ENCODE data around the gene TBC1D13. TPM values are rescaled to one million over a fixed set of nuclear protein-coding genes. Genes with fewer than 3 reads are reported as not detected.
A peak's percentile ranks its signal among the peaks of the same experiment; 100 is the strongest.
"Not testable (repeated sequence)": the region's sequence is repeated elsewhere in the genome, so short reads cannot be mapped to it uniquely, and the experiment has no call there.

TBC1D13 gene
- total and polyA plus RNA-seq, 7 experiments from 2014 or later: 18.6 to 43.5 (median 24.9) TPM

DNA sequence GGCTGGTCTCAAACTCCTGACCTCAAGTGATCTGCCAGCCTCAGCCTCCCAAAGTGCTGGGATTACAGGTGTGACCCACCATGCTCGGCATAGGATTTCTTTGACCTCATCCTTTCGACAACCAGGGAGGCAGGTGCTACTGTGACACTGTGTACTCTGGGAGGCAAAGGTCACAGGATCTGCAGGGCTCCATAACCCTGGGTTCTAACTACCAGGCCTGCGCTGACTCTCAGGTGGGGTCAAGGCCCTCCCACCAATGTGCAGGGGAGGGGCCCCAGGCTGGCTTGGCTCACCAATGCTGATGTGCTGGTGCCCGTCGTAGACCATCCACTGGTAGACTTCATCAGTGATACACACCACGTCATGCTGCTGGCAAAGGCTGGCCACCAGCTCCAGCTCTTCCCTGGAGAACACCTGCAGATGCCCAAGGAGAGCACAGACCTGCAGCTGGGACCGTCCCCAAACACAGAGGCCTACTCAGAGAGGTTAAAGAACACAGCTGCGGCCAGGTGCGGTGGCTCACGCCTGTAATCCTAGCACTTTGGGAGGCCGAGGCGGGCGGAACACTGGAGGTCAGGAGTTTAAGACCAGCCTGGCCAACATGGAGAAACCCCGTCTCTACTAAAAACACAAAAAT lies 49.6 kb downstream of the TBC1D13 start:
- no peak overlapping the region for H3K27ac ChIP-seq (ENCODE audit: low read depth, low read length)
- H3K27me3 Mint-ChIP-seq: no peaks in the 10 kb centered on the region
- DNase-seq: no peak
- no peaks in the 10 kb centered on the region for H3K9me3 ChIP-seq (ENCODE audit: control insufficient read depth in 2 of 3, low read length in 3 of 3)
- no peak for ATAC-seq
- CTCF ChIA-PET: no interaction called here
- no peak overlapping the region for H3K4me3 Mint-ChIP-seq
- peaks cover 0 to 21% (median 7%) of the 10 kb centered on the region in 5 donors for H3K36me3 Mint-ChIP-seq
- H3K27ac Mint-ChIP-seq: no peak overlapping the region
- H3K36me3 ChIP-seq (ENCODE audit: control insufficient read depth in 2 of 3, insufficient read depth in 3 of 3, low read length in 3 of 3): peaks cover 0 to 34% (median 0%) of the 10 kb centered on the region in 3 experiments
- no peaks in the 10 kb centered on the region for H3K4me1 ChIP-seq (ENCODE audit: control insufficient read depth in 2 of 2, insufficient read depth in 2 of 2, low read length in 2 of 2)
- POLR2A ChIA-PET: no interaction called here
- intact Hi-C loops (cut with micrococcal nuclease): no loop called here
- H3K9me3 Mint-ChIP-seq: no peaks in the 10 kb centered on the region
- H3K4me3 ChIP-seq (ENCODE audit: low read length): no peak overlapping the region
- H3K27me3 ChIP-seq (ENCODE audit: control insufficient read depth in 2 of 2, insufficient read depth in 2 of 2, low read length in 2 of 2): no peaks in the 10 kb centered on the region
- peaks cover 0 to 2% (median 0%) of the 10 kb centered on the region in 7 donors for H3K4me1 Mint-ChIP-seq

DNA sequence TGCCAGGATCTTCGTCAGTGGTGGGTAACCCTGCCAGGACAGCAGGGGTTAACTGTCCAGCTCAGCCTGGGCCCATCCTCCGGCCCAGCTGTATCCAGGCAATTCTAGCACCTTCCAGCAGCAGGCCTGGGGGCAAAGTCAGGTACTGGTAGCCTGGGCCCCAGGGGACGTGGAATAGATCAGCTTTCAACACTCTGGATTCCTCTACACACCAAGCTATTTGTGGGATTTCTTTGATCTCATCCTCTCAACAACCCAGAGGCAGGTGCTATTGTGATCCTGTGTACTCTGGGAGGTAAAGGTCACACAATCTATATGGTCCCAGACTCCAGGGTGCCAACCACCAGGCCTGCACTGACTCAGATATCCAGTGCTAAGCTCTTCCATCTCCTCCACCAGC lies 51.3 kb downstream of the TBC1D13 start:
- no peaks in the 10 kb centered on the region for H3K9me3 Mint-ChIP-seq

DNA sequence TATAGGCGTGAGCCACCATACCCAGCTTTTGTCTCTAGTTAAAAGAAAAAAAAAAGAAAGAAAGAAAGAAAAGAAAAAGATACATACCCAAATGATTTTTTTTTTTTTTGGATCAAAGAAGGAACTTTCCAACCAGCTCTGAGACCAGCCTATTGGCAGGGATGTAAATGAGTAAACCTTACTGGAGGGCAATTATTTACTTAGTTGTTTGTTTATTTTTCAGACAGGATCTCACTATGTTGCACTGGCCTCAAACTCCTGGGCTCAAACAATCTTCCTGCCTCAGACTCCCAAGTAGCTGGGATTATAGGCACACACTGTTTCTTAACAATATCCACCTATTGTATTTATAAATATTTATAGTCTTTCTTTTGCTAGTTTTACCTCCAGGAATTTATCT lies 53.5 kb downstream of the TBC1D13 start:
- H3K4me3 Mint-ChIP-seq: no peak overlapping the region
- no peak for DNase-seq
- no peak overlapping the region for H3K27ac ChIP-seq (ENCODE audit: low read depth, low read length)
- intact Hi-C loops (cut with micrococcal nuclease): no loop called here
- no peaks in the 10 kb centered on the region for H3K4me1 ChIP-seq (ENCODE audit: control insufficient read depth in 2 of 2, insufficient read depth in 2 of 2, low read length in 2 of 2)
- H3K27me3 Mint-ChIP-seq: no peaks in the 10 kb centered on the region
- no peaks in the 10 kb centered on the region for H3K9me3 ChIP-seq (ENCODE audit: control insufficient read depth in 2 of 3, low read length in 3 of 3)
- H3K4me1 Mint-ChIP-seq: peaks cover 0 to 3% (median 0%) of the 10 kb centered on the region in 7 donors
- ATAC-seq: no peak
- no peaks in the 10 kb centered on the region for H3K27me3 ChIP-seq (ENCODE audit: control insufficient read depth in 2 of 2, insufficient read depth in 2 of 2, low read length in 2 of 2)
- ChIA-PET CTCF (no interaction called here), POLR2A (no interaction called here)
- peaks cover 0 to 38% (median 0%) of the 10 kb centered on the region in 3 experiments for H3K36me3 ChIP-seq (ENCODE audit: control insufficient read depth in 2 of 3, insufficient read depth in 3 of 3, low read length in 3 of 3)
- H3K36me3 Mint-ChIP-seq: peaks cover 5 to 21% (median 7%) of the 10 kb centered on the region in 5 donors
- no peak overlapping the region for H3K4me3 ChIP-seq (ENCODE audit: low read length)
- H3K9me3 Mint-ChIP-seq: no peaks in the 10 kb centered on the region
- H3K27ac Mint-ChIP-seq: no peak overlapping the region

More for the DNA sequence above, 51.3 kb downstream of the TBC1D13 start:
- no peaks in the 10 kb centered on the region for H3K27me3 ChIP-seq (ENCODE audit: control insufficient read depth in 2 of 2, insufficient read depth in 2 of 2, low read length in 2 of 2)
- ATAC-seq (no peak), DNase-seq (no peak)
- no peaks in the 10 kb centered on the region for H3K9me3 ChIP-seq (ENCODE audit: control insufficient read depth in 2 of 3, low read length in 3 of 3)
- Mint-ChIP-seq H3K27ac (peak overlapping the region in 1 of 9 donors; percentile 72), H3K27me3 (no peaks in the 10 kb centered on the region), H3K4me1 (peaks cover 0 to 5% (median 0%) of the 10 kb centered on the region in 7 donors), H3K4me3 (no peak overlapping the region), H3K36me3 (peaks cover 5 to 21% (median 7%) of the 10 kb centered on the region in 5 donors)
- H3K36me3 ChIP-seq (ENCODE audit: control insufficient read depth in 2 of 3, insufficient read depth in 3 of 3, low read length in 3 of 3): peaks cover 0 to 38% (median 0%) of the 10 kb centered on the region in 3 experiments
- ChIA-PET CTCF (no interaction called here), POLR2A (interaction anchor here (0.5 kb wide), 2 partner anchors 15 to 94 kb away, joined by 3 to 4 read pairs; no protein-coding TSS in a partner anchor)
- no peak overlapping the region for H3K27ac ChIP-seq (ENCODE audit: low read depth, low read length)
- intact Hi-C loops (cut with micrococcal nuclease): no loop called here
- no peak overlapping the region for H3K4me3 ChIP-seq (ENCODE audit: low read length)
- no peaks in the 10 kb centered on the region for H3K4me1 ChIP-seq (ENCODE audit: control insufficient read depth in 2 of 2, insufficient read depth in 2 of 2, low read length in 2 of 2)

DNA sequence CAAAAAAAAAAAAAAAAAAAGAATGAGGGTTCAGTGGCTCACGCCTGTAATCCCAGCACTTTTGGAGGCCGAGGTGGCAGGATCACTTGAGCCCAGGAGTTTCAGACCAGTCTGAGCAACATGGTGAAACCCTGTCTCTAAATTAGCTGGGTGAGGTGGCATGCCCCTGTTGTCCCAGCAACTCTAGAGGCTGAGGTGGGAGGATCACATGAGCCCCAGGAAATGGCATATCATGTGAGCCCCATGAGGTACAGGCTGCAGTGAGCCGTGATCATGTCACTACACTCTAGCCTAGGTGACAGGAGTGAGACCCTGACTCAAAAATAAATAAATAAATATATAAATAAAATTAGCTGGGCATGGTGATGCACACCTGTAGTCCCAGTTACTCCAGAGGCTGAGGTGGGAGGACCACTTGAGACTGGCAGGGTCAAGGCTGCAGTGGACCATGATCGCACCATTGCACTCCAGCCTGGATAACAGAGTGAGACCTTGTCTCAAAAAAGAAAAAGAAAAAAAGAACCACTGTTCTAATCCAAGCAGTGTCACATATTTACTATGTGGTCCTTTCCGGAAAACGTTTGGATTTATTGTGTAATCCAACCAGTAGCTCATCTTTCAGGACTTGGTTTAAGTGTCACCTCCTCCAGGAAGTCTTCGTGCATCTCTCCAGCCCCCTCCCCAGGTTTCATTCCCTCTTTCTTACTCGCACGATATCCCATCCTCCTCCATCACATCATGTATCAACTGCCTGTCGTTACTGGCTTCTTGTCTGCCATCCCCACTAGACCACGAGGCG lies 54.8 kb downstream of the TBC1D13 start:
- Histone ChIP-seq H3K9me3 (ENCODE audit: control insufficient read depth in 2 of 3, low read length in 3 of 3) (no peaks in the 10 kb centered on the region), H3K27ac (ENCODE audit: low read depth, low read length) (no peak overlapping the region), H3K27me3 (ENCODE audit: control insufficient read depth in 2 of 2, insufficient read depth in 2 of 2, low read length in 2 of 2) (no peaks in the 10 kb centered on the region), H3K4me3 (ENCODE audit: low read length) (no peak overlapping the region), H3K36me3 (ENCODE audit: control insufficient read depth in 2 of 3, insufficient read depth in 3 of 3, low read length in 3 of 3) (peaks cover 0 to 36% (median 0%) of the 10 kb centered on the region in 3 experiments), H3K4me1 (ENCODE audit: control insufficient read depth in 2 of 2, insufficient read depth in 2 of 2, low read length in 2 of 2) (no peaks in the 10 kb centered on the region)
- peak overlapping the region in 2 of 9 donors; percentile 25 to 62 for H3K27ac Mint-ChIP-seq
- no peak for DNase-seq
- intact Hi-C loops (cut with micrococcal nuclease): no loop called here
- ATAC-seq: no peak
- CTCF ChIA-PET: no interaction called here
- no peaks in the 10 kb centered on the region for H3K27me3 Mint-ChIP-seq
- peaks cover 5 to 21% (median 7%) of the 10 kb centered on the region in 5 donors for H3K36me3 Mint-ChIP-seq
- H3K9me3 Mint-ChIP-seq: no peaks in the 10 kb centered on the region
- POLR2A ChIA-PET: interaction anchor here (1.4 to 1.8 kb wide), 2 partner anchors 12 to 24 kb away, joined by 4 to 7 read pairs; partner anchors contain the start of gene ENDOG
- H3K4me3 Mint-ChIP-seq: no peak overlapping the region
- H3K4me1 Mint-ChIP-seq: peaks cover 0 to 3% (median 0%) of the 10 kb centered on the region in 7 donors

DNA sequence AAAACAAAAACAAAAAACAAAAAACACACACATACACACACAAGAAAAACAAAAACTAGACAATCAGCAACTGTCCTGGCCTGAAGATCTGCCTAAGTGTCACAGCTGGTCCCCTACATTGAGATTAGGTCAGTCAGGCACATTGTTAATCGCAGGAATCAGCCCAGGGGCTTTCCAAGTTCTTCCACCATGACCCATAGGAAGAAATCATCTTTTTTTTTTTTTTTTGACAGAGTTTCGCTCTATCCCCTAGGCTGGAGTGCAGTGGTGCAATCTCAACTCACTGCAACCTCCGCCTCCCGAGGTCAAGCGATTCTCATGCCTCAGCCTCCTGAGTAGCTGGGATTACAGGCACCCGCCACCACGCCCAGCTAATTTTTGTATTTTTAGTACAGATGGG lies 56.1 kb downstream of the TBC1D13 start:
- H3K4me1 ChIP-seq (ENCODE audit: control insufficient read depth in 2 of 2, insufficient read depth in 2 of 2, low read length in 2 of 2); H3K4me3 Mint-ChIP-seq; H3K27ac ChIP-seq (ENCODE audit: low read depth, low read length); H3K9me3 Mint-ChIP-seq; intact Hi-C loops (cut with micrococcal nuclease); H3K27me3 ChIP-seq (ENCODE audit: control insufficient read depth in 2 of 2, insufficient read depth in 2 of 2, low read length in 2 of 2); H3K4me1 Mint-ChIP-seq; H3K9me3 ChIP-seq (ENCODE audit: control insufficient read depth in 2 of 3, low read length in 3 of 3); ATAC-seq; H3K27ac Mint-ChIP-seq; CTCF ChIA-PET; H3K4me3 ChIP-seq (ENCODE audit: low read length); DNase-seq; H3K27me3 Mint-ChIP-seq: not testable (repeated sequence)
- H3K36me3 Mint-ChIP-seq: peaks cover 6 to 23% (median 12%) of the 10 kb centered on the region in 5 donors
- H3K36me3 ChIP-seq (ENCODE audit: control insufficient read depth in 2 of 3, insufficient read depth in 3 of 3, low read length in 3 of 3): peaks cover 0 to 29% (median 0%) of the 10 kb centered on the region in 3 experiments
- POLR2A ChIA-PET: interaction anchor here (0.6 to 1.8 kb wide), 3 partner anchors 13 to 108 kb away, joined by 4 to 7 read pairs (median 4); no protein-coding TSS in a partner anchor

DNA sequence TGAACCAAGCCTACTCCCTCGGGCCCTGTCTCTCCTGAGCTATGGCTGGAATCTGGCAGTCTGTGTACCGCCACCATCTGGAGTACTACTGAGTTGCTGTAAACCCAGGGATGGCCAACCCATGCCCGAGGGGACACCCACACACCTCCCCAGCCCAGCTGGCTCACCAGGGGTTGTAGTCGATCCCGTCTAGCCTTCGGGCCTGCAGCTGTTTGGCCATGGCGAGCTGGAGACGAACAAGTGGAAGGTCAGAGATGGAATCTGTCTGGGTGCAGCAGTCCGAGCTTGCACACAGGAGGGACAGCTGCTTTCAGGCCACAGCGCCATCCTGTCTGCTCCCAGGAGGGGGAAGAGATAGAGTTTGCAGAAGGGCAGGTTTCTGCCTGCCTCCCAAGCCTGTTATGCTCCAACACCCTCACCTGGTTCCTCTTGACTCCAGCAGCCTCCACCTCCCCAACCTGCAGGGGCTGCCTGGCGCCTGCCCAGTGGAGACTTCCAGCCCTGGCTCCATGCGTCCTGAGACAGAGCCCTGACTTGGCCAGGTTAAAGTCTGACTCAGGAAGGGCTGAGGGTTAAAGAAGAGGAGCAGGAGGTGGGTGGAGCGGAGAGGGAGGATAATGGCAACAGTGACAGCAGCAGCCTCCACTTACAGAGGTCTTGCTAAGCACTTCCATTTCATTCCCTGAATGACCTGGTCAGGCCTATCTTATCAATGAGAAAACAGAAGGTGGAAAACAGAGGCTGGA lies 58.3 kb downstream of the TBC1D13 start:
- H3K9me3 Mint-ChIP-seq: peaks cover 0 to 12% (median 1%) of the 10 kb centered on the region in 11 donors
- no peaks in the 10 kb centered on the region for H3K27me3 Mint-ChIP-seq
- DNase-seq (no peak), ATAC-seq (no peak)
- H3K4me1 Mint-ChIP-seq: peaks cover 0 to 4% (median 0%) of the 10 kb centered on the region in 7 donors
- H3K36me3 Mint-ChIP-seq: peaks cover 5 to 26% (median 18%) of the 10 kb centered on the region in 5 donors
- no peak overlapping the region for H3K27ac ChIP-seq (ENCODE audit: low read depth, low read length)
- ChIA-PET CTCF (interaction anchor here (0.6 to 1.1 kb wide), 2 partner anchors 12 to 817 kb away, joined by 4 to 7 read pairs; no protein-coding TSS in a partner anchor), POLR2A (no interaction called here)
- no peak overlapping the region for H3K4me3 ChIP-seq (ENCODE audit: low read length)
- intact Hi-C loops (cut with micrococcal nuclease): no loop called here
- no peak overlapping the region for H3K4me3 Mint-ChIP-seq
- peaks cover 0 to 19% (median 0%) of the 10 kb centered on the region in 3 experiments for H3K36me3 ChIP-seq (ENCODE audit: control insufficient read depth in 2 of 3, insufficient read depth in 3 of 3, low read length in 3 of 3)
- H3K9me3 ChIP-seq (ENCODE audit: control insufficient read depth in 2 of 3, low read length in 3 of 3): no peaks in the 10 kb centered on the region
- no peaks in the 10 kb centered on the region for H3K4me1 ChIP-seq (ENCODE audit: control insufficient read depth in 2 of 2, insufficient read depth in 2 of 2, low read length in 2 of 2)
- H3K27me3 ChIP-seq (ENCODE audit: control insufficient read depth in 2 of 2, insufficient read depth in 2 of 2, low read length in 2 of 2): no peaks in the 10 kb centered on the region
- H3K27ac Mint-ChIP-seq: no peak overlapping the region
